Uterus (tissue), 4 donors: ENCODE data around the gene TNFSF9. TPM values are rescaled to one million over a fixed set of nuclear protein-coding genes. Genes with fewer than 3 reads are reported as not detected.

Experiments used
- DNase-seq, 2 donors: peaks; one replicate each; pipeline ENCODE4 v3.0.0-alpha.2; 2019 to 2020
- H3K27ac ChIP-seq, 2 donors: fragments of 200-600 bp; sonication (generic); 1 replicate in 1 of 2; 2 replicates in 1 of 2; pipeline ENCODE4 v1.5.1; 2016 to 2018
- H3K27me3 ChIP-seq, 2 donors: fragments of 200-600 bp; sonication (generic); one replicate each; pipeline ENCODE4 v1.5.1; 2018 to 2019; ENCODE audit warnings: control low read depth in 1 of 2
- H3K36me3 ChIP-seq, 2 donors: fragments of 200-600 bp; sonication (generic); one replicate each; pipeline ENCODE4 v1.5.1; 2019; ENCODE audit warnings: control low read depth in 1 of 2
- H3K4me1 ChIP-seq, 2 donors: fragments of 200-600 bp; sonication (generic); one replicate each; pipeline ENCODE4 v1.5.1; 2018 to 2019; ENCODE audit warnings: control low read depth in 1 of 2
- H3K4me3 ChIP-seq, 2 donors: fragments of 200-600 bp; sonication (generic); 1 replicate in 1 of 2; 2 replicates in 1 of 2; pipeline ENCODE4 v1.5.1; 2018 to 2019; ENCODE audit warnings: mild to moderate bottlenecking in 1 of 2
- H3K9me3 ChIP-seq, 2 donors: fragments of 200-600 bp; sonication (generic); one replicate each; pipeline ENCODE4 v1.5.1; 2019; ENCODE audit warnings: control low read depth in 1 of 2
- CTCF ChIP-seq, 4 experiments: fragments of 200-600 bp in 2 of 4; fragments of 450-650 bp in 2 of 4; sonication (generic) in 2 of 4; IDR thresholded peaks; one replicate each; pipeline ENCODE4 v1.5.1; 2016 to 2019; ENCODE audit warnings: antibody characterized with exemption in 4 of 4, mild to moderate bottlenecking in 2 of 4, moderate library complexity in 1 of 4
- POLR2A ChIP-seq, 2 donors: fragments of 450-650 bp; IDR thresholded peaks; one replicate each; pipeline ENCODE4 v1.6.1; 2016; ENCODE audit warnings: antibody characterized with exemption in 2 of 2, mild to moderate bottlenecking in 1 of 2, moderate library complexity in 1 of 2
- intact Hi-C: fragments of 100-400 bp; cut with DNase I; formaldehyde crosslinking; loops from one replicate; pipeline ENCODE4 v1.15.1; 2023; ENCODE audit warnings: low total_unique reads
- total RNA-seq, 4 donors: library from RNA; depleted of rRNA in 3 of 4; stranded (reverse); fragments of >200 nt in 3 of 4; gene quantifications; one replicate each; pipeline versions ENCODE4 v1.1.0 to v1.2.4, GENCODE V29; 2014 to 2023
- donor health status: DM: yes; HTN: yes; CAD: no.

The TNFSF9 gene
- total RNA-seq, 4 donors from 2014 or later: 0.28 TPM; not detected in 3

DNA sequence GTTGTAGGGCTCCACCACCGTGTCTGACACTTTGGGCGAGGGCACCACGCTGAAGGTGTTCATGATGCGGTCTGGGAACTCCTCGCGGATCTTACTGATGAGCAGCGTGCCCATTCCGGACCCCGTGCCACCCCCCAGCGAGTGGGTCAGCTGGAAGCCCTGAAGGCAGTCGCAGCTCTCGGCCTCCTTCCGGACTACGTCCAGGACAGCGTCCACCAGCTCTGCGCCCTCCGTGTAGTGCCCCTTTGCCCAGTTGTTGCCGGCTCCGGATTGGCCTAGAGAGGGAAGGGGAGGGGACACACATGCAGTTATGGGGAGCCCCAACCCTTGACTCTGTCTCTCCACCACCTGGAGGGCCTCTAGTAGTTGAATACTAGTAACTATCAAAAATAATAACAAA lies 34.9 kb upstream of the TNFSF9 start:
- TF ChIP-seq POLR2A (IDR thresholded peaks at IDR 0.05) (no peak), CTCF (IDR thresholded peaks at IDR 0.05) (no peak)
- H3K4me1 ChIP-seq: no peaks in the 10 kb centered on the region
- no peaks in the 10 kb centered on the region for H3K9me3 ChIP-seq
- H3K4me3 ChIP-seq: no peak overlapping the region
- no peak for DNase-seq
- H3K36me3 ChIP-seq: no peaks in the 10 kb centered on the region
- H3K27me3 ChIP-seq: no peaks in the 10 kb centered on the region
- no peak overlapping the region for H3K27ac ChIP-seq
- intact Hi-C loops: no loop called here

- Histone ChIP-seq H3K27ac (no peak overlapping the region), H3K9me3 (no peaks in the 10 kb centered on the region), H3K36me3 (no peaks in the 10 kb centered on the region), H3K4me1 (peaks cover 0 to 10% of the 10 kb centered on the region in 2 donors), H3K27me3 (peaks cover 5 to 9% of the 10 kb centered on the region in 2 donors), H3K4me3 (no peak overlapping the region)
- TF ChIP-seq POLR2A (IDR thresholded peaks at IDR 0.05): no peak
- no peak for TF ChIP-seq CTCF (IDR thresholded peaks at IDR 0.05)
- no peak for DNase-seq
- intact Hi-C loops: no loop called here
Observed at GRCh38 chr19:6498294-6499036, 32.4 kb upstream of the TNFSF9 start.

DNA sequence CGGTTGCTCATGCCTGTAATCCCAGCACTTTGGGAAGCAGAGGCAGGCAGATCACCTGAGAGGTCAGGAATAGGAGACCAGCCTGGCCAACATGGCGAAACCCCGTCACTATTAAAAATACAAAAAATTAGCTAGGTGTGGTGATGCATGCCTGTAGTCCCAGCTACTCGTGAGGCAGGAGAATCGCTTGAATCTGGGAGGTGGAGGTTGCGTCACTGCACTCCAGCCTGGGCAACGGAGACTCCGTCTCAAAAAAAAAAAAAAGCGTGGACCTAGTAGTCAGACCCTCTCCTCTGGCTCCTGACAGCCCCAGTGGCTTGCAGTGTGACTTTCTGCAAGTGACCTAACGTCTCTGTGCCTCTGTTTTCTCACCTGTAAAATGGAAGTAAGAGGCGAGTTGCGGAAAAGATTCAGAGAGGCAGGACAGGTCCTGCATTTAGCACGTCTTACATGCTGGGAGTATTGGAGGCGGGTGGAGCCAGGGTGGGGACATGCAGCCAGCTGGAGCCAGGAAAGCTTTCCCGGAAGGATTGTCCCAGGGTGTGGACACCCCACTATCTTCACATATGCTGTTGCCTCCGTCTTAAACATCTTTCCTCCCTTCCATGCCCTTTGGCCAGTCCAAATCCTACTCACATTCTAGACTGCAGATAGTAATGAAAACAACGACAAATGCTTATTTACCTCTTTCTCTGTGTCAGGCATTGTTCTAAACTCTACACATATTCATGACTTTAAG lies 31.6 kb upstream of the TNFSF9 start:
- peaks cover 5 to 9% of the 10 kb centered on the region in 2 donors for H3K27me3 ChIP-seq
- H3K36me3 ChIP-seq: no peaks in the 10 kb centered on the region
- no peak for TF ChIP-seq POLR2A (IDR thresholded peaks at IDR 0.05)
- TF ChIP-seq CTCF (IDR thresholded peaks at IDR 0.05): no peak
- H3K27ac ChIP-seq: no peak overlapping the region
- H3K4me1 ChIP-seq: peaks cover 0 to 10% of the 10 kb centered on the region in 2 donors
- no peak overlapping the region for H3K4me3 ChIP-seq
- intact Hi-C loops: no loop called here
- no peaks in the 10 kb centered on the region for H3K9me3 ChIP-seq
- no peak for DNase-seq

GRCh38 chr19:6500837-6501739 lies 29.7 kb upstream of the TNFSF9 start:
- intact Hi-C loops: no loop called here
- TF ChIP-seq CTCF (IDR thresholded peaks at IDR 0.05) (no peak), POLR2A (IDR thresholded peaks at IDR 0.05) (no peak)
- H3K27me3 ChIP-seq: peaks cover 5 to 9% of the 10 kb centered on the region in 2 donors

More at GRCh38 chr19:6500837-6501739, 29.7 kb upstream of the TNFSF9 start:
- Histone ChIP-seq H3K9me3 (no peaks in the 10 kb centered on the region), H3K4me1 (peaks cover 0 to 10% of the 10 kb centered on the region in 2 donors), H3K27ac (no peak overlapping the region), H3K36me3 (no peaks in the 10 kb centered on the region), H3K4me3 (no peak overlapping the region)
- DNase-seq: no peak
